WERI-Rb-1 (cell line): ENCODE data around the gene SLC35B1.
A peak's percentile ranks its signal among the peaks of the same experiment; 100 is the strongest.

Experiments used
- DNase-seq: peaks from one replicate; pipeline ENCODE4 v3.0.0-alpha.2; 2020
- H3K27ac ChIP-seq: fragments of 250-450 bp; sonication (Bioruptor Pico); 2 replicates; pipeline ENCODE4 v1.5.1; 2020; ENCODE audit warnings: mild to moderate bottlenecking, moderate library complexity
- H3K27me3 ChIP-seq: fragments of 250-450 bp; sonication (Bioruptor Pico); 2 replicates; pipeline ENCODE4 v1.5.1; 2021; ENCODE audit warnings: mild to moderate bottlenecking, low read depth, moderate library complexity; ENCODE audit not compliant: insufficient read depth, severe bottlenecking
- H3K36me3 ChIP-seq: fragments of 250-450 bp; sonication (Bioruptor Pico); 2 replicates; pipeline ENCODE4 v1.5.1; 2020; ENCODE audit warnings: mild to moderate bottlenecking, moderate library complexity
- H3K4me3 ChIP-seq: 2 replicates; pipeline ENCODE4 v1.5.1; 2011; ENCODE audit warnings: low read depth, mild to moderate bottlenecking, control low read depth, low read length
- H3K9me3 ChIP-seq: fragments of 250-450 bp; sonication (Bioruptor Pico); 2 replicates; pipeline ENCODE4 v1.5.1; 2021; ENCODE audit warnings: mild to moderate bottlenecking, moderate library complexity; ENCODE audit not compliant: severe bottlenecking
- CTCF ChIP-seq: IDR thresholded peaks from 2 replicates; pipeline ENCODE4 v1.5.1; 2011; ENCODE audit warnings: low read depth, mild to moderate bottlenecking, control low read depth, inconsistent platforms, low read length

The SLC35B1 gene

GRCh38 chr17:49708515-49709183, 885 bp upstream of the SLC35B1 start:
- no peak overlapping the region for H3K27ac ChIP-seq
- TF ChIP-seq CTCF: 0 out of 2 replicates have a peak, but pooled peaks have one; percentile 6
- no peaks in the 10 kb centered on the region for H3K27me3 ChIP-seq
- no peak overlapping the region for H3K4me3 ChIP-seq
- no peaks in the 10 kb centered on the region for H3K9me3 ChIP-seq
- DNase-seq: no peak
- H3K36me3 ChIP-seq: peaks cover 46% of the 10 kb centered on the region

GRCh38 chr17:49707246-49707607, 537 bp downstream of the SLC35B1 start:
- H3K36me3 ChIP-seq: peaks cover 47% of the 10 kb centered on the region
- H3K27me3 ChIP-seq: no peaks in the 10 kb centered on the region
- H3K4me3 ChIP-seq: peak overlapping the region; percentile 70
- DNase-seq: no peak
- H3K9me3 ChIP-seq: no peaks in the 10 kb centered on the region
- TF ChIP-seq CTCF: no peak
- peak overlapping the region; percentile 98 for H3K27ac ChIP-seq

- Histone ChIP-seq H3K9me3 (no peaks in the 10 kb centered on the region), H3K27ac (no peak overlapping the region), H3K4me3 (no peak overlapping the region), H3K36me3 (peaks cover 57% of the 10 kb centered on the region), H3K27me3 (no peaks in the 10 kb centered on the region)
- DNase-seq: no peak
- no peak for TF ChIP-seq CTCF
These were observed 2.5 kb downstream of the SLC35B1 start for GRCh38 chr17:49705254-49705653.

- peak; percentile 50 for DNase-seq
- Histone ChIP-seq H3K36me3 (peaks cover 66% of the 10 kb centered on the region), H3K4me3 (no peak overlapping the region), H3K27me3 (no peaks in the 10 kb centered on the region), H3K9me3 (no peaks in the 10 kb centered on the region), H3K27ac (no peak overlapping the region)
- peak; percentile 89 for TF ChIP-seq CTCF
These were observed 4.0 kb downstream of the SLC35B1 start for GRCh38 chr17:49703557-49704277.

GRCh38 chr17:49700960-49701359, 6.8 kb downstream of the SLC35B1 start:
- peaks cover 66% of the 10 kb centered on the region for H3K36me3 ChIP-seq
- no peaks in the 10 kb centered on the region for H3K27me3 ChIP-seq
- no peak overlapping the region for H3K27ac ChIP-seq
- DNase-seq: no peak
- H3K4me3 ChIP-seq: no peak overlapping the region
- H3K9me3 ChIP-seq: no peaks in the 10 kb centered on the region
- TF ChIP-seq CTCF: no peak
